Liver (tissue), 9 donors: Measurements from ENCODE around the gene EDC4. TPM values are rescaled to one million over a fixed set of nuclear protein-coding genes. Genes with fewer than 3 reads are reported as not detected.

Experiments
- DNase-seq: peaks from one replicate; pipeline ENCODE4 v3.0.0-alpha.2; 2017; ENCODE audit warnings: low spot score
- H3K27ac ChIP-seq, 2 donors: one replicate each; pipeline ENCODE4 v1.7.0; 2013; ENCODE audit warnings: inconsistent platforms in 2 of 2, low read length in 2 of 2, control low read depth in 1 of 2, low read depth in 1 of 2, mild to moderate bottlenecking in 1 of 2
- H3K27me3 ChIP-seq, 4 donors: one replicate each; pipeline versions ENCODE4 v1.6.1 to v1.7.0; 2013; ENCODE audit warnings: low read length in 3 of 4, inconsistent platforms in 1 of 4, mild to moderate bottlenecking in 1 of 4, moderate library complexity in 1 of 4; ENCODE audit not compliant: control insufficient read depth in 4 of 4, insufficient read depth in 4 of 4
- H3K36me3 ChIP-seq, 4 donors: one replicate each; pipeline versions ENCODE4 v1.6.1 to v1.7.0; 2013; ENCODE audit warnings: low read length in 3 of 4, mild to moderate bottlenecking in 3 of 4, low read depth in 1 of 4, moderate library complexity in 1 of 4; ENCODE audit not compliant: control insufficient read depth in 4 of 4, insufficient read depth in 3 of 4
- H3K4me1 ChIP-seq, 4 donors: one replicate each; pipeline versions ENCODE4 v1.6.1 to v1.7.0; 2013; ENCODE audit warnings: low read length in 3 of 4, mild to moderate bottlenecking in 3 of 4, moderate library complexity in 1 of 4; ENCODE audit not compliant: control insufficient read depth in 4 of 4, insufficient read depth in 4 of 4
- H3K4me3 ChIP-seq, 3 donors: one replicate each; pipeline versions ENCODE4 v1.6.1 to v1.7.0; 2013; ENCODE audit warnings: low read length in 3 of 3, control low read depth in 1 of 3, low read depth in 1 of 3, mild to moderate bottlenecking in 1 of 3
- H3K9ac ChIP-seq, 2 donors: one replicate each; pipeline ENCODE4 v1.7.0; 2013; ENCODE audit warnings: low read length in 2 of 2, mild to moderate bottlenecking in 2 of 2, moderate library complexity in 2 of 2, control low read depth in 1 of 2, low read depth in 1 of 2
- H3K9me3 ChIP-seq, 4 donors: one replicate each; pipeline versions ENCODE4 v1.6.1 to v1.7.0; 2013; ENCODE audit warnings: low read length in 3 of 4; ENCODE audit not compliant: control insufficient read depth in 4 of 4
- CTCF ChIP-seq: fragments of 150-350 bp; IDR thresholded peaks from 2 replicates; pipeline ENCODE4 v1.5.1; 2017; ENCODE audit warnings: improper control_type of control experiment, low read depth, low read length; ENCODE audit not compliant: missing input control
- EGR1 ChIP-seq, 2 donors: IDR thresholded peaks; 2 replicates each; pipeline ENCODE4 v1.6.1; 2016 to 2018; ENCODE audit warnings: antibody characterized with exemption in 2 of 2, low read depth in 2 of 2
- FOXA1 ChIP-seq: IDR thresholded peaks from 2 replicates; pipeline ENCODE4 v1.6.1; 2016; ENCODE audit warnings: antibody characterized with exemption
- FOXA2 ChIP-seq: IDR thresholded peaks from 2 replicates; pipeline ENCODE4 v1.6.1; 2016; ENCODE audit warnings: antibody characterized with exemption
- GABPA ChIP-seq, 2 donors: IDR thresholded peaks in 1 of 2; conservative IDR thresholded peaks in 1 of 2; 2 replicates each; pipeline ENCODE4 v1.6.1; 2016; ENCODE audit warnings: antibody characterized with exemption in 2 of 2, mild to moderate bottlenecking in 1 of 2, moderate library complexity in 1 of 2
- HNF4G ChIP-seq: IDR thresholded peaks from 2 replicates; pipeline ENCODE4 v1.6.1; 2016; ENCODE audit warnings: antibody characterized with exemption
- NR2F2 ChIP-seq: IDR thresholded peaks from 2 replicates; pipeline ENCODE4 v1.6.1; 2016; ENCODE audit warnings: antibody characterized with exemption
- RAD21 ChIP-seq, 2 donors: IDR thresholded peaks; 2 replicates each; pipeline ENCODE4 v1.6.1; 2016; ENCODE audit warnings: antibody characterized with exemption in 2 of 2, mild to moderate bottlenecking in 2 of 2
- SP1 ChIP-seq: IDR thresholded peaks from 2 replicates; pipeline ENCODE4 v1.6.1; 2018; ENCODE audit warnings: antibody characterized with exemption, mild to moderate bottlenecking
- TAF1 ChIP-seq: conservative IDR thresholded peaks from 2 replicates; pipeline ENCODE4 v1.6.1; 2016; ENCODE audit warnings: antibody characterized with exemption, mild to moderate bottlenecking
- YY1 ChIP-seq: IDR thresholded peaks from 2 replicates; pipeline ENCODE4 v1.6.1; 2016; ENCODE audit warnings: antibody characterized with exemption, mild to moderate bottlenecking
- WGBS: extraction: QIAGEN DNeasy Blood & Tissue Kit; methylation state at CpG from one replicate; pipeline ENCODE4 v1.1.7; 2013; 5-methylcytosine and 5-hydroxymethylcytosine counted together
- polyA plus RNA-seq, 2 donors: library from polyadenylated mRNA; stranded (reverse) in 1 of 2; unstranded in 1 of 2; fragments of 200-250 nt in 1 of 2; fragments of >200 nt in 1 of 2; fragmentation: Nextera tagmentation in 1 of 2; extraction: Ambion mirVana in 1 of 2; gene quantifications; one replicate each; pipeline versions ENCODE4 v1.2.1 to v1.2.3, GENCODE V29; 2013 to 2015
- total RNA-seq, 2 donors: library from RNA; depleted of rRNA; stranded (reverse); fragments of >200 nt; gene quantifications; one replicate each; pipeline ENCODE4 v1.2.3, GENCODE V29; 2014
- TF ChIP-seq, protein P1 (sequence below): IDR thresholded peaks from 2 replicates; pipeline ENCODE4 v1.6.1; 2016; ENCODE audit warnings: antibody characterized with exemption
- TF ChIP-seq, protein P2 (sequence below): IDR thresholded peaks from 2 replicates; pipeline ENCODE4 v1.6.1; 2016; ENCODE audit warnings: antibody characterized with exemption
- donor health status: healthy.
- donor health status: healthy.
- donor health status: healthy.
- donor health status: healthy.
- donor health status: healthy.

The EDC4 gene
- total and polyA plus RNA-seq, 4 donors: 17.7 to 26.8 (median 21.6) TPM

- H3K27ac ChIP-seq: no peak overlapping the region
- no peak for DNase-seq
- 98% methylated on average over 9 of the region's 9 CpGs for WGBS
- TF ChIP-seq CTCF (no peak), NR2F2 (no peak), FOXA1 (no peak), RAD21 (IDR thresholded peaks at IDR 0.05) (no peak), EGR1 (IDR thresholded peaks at IDR 0.05; ENCODE audit: low read depth in 2 of 2) (no peak)
- TF ChIP-seq, protein P1, sequence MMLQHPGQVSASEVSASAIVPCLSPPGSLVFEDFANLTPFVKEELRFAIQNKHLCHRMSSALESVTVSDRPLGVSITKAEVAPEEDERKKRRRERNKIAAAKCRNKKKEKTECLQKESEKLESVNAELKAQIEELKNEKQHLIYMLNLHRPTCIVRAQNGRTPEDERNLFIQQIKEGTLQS: no peak
- TF ChIP-seq, protein P2, sequence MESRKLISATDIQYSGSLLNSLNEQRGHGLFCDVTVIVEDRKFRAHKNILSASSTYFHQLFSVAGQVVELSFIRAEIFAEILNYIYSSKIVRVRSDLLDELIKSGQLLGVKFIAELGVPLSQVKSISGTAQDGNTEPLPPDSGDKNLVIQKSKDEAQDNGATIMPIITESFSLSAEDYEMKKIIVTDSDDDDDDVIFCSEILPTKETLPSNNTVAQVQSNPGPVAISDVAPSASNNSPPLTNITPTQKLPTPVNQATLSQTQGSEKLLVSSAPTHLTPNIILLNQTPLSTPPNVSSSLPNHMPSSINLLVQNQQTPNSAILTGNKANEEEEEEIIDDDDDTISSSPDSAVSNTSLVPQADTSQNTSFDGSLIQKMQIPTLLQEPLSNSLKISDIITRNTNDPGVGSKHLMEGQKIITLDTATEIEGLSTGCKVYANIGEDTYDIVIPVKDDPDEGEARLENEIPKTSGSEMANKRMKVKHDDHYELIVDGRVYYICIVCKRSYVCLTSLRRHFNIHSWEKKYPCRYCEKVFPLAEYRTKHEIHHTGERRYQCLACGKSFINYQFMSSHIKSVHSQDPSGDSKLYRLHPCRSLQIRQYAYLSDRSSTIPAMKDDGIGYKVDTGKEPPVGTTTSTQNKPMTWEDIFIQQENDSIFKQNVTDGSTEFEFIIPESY: no peak
- no peak overlapping the region for H3K4me3 ChIP-seq
- peaks cover 1 to 33% (median 22%) of the 10 kb centered on the region in 4 donors for H3K4me1 ChIP-seq
- no peaks in the 10 kb centered on the region for H3K9me3 ChIP-seq
- H3K9ac ChIP-seq: no peak overlapping the region
- H3K36me3 ChIP-seq: peaks cover 30 to 70% (median 47%) of the 10 kb centered on the region in 4 donors
- no peaks in the 10 kb centered on the region for H3K27me3 ChIP-seq
Measured at GRCh38 chr16:67878846-67879245, 6.0 kb downstream of the EDC4 start.

- DNase-seq: no peak
- 95% methylated on average over 12 of the region's 12 CpGs for WGBS
- TF ChIP-seq NR2F2 (no peak), HNF4G (no peak), SP1 (no peak), GABPA (IDR thresholded peaks at IDR 0.05 in 1 of 2, conservative IDR thresholded peaks at IDR 0.05 in 1 of 2) (no peak), EGR1 (IDR thresholded peaks at IDR 0.05; ENCODE audit: low read depth in 2 of 2) (no peak), TAF1 (no peak), YY1 (no peak), FOXA2 (no peak)
- TF ChIP-seq, protein P1: no peak
- TF ChIP-seq, protein P2: no peak
Measured at GRCh38 chr16:67879462-67879861, 6.6 kb downstream of the EDC4 start.

More at GRCh38 chr16:67879462-67879861, 6.6 kb downstream of the EDC4 start:
- Histone ChIP-seq H3K27me3 (no peaks in the 10 kb centered on the region), H3K9ac (no peak overlapping the region), H3K4me3 (no peak overlapping the region), H3K27ac (no peak overlapping the region), H3K36me3 (peaks cover 30 to 71% (median 47%) of the 10 kb centered on the region in 4 donors), H3K4me1 (peaks cover 0 to 33% (median 18%) of the 10 kb centered on the region in 4 donors), H3K9me3 (no peaks in the 10 kb centered on the region)
